Neural cell (in vitro differentiated cells): ENCODE results near the gene TNKS1BP1. TPM values are rescaled to one million over a fixed set of nuclear protein-coding genes. Genes with fewer than 3 reads are reported as not detected.

ENCODE experiments used
- H2AFZ ChIP-seq: fragments of 200-600, 300-800 bp; sonication (generic), shearing (Covaris generic); 2 replicates; pipeline ENCODE4 v1.6.0; 2014; ENCODE audit warnings: low read depth, mild to moderate bottlenecking, antibody characterized with exemption, low read length, moderate library complexity
- H3F3A ChIP-seq: fragments of 200-600 bp; shearing (Covaris generic); 2 replicates; pipeline ENCODE4 v1.6.1; 2016; ENCODE audit warnings: mild to moderate bottlenecking, moderate library complexity, mixed read lengths, antibody characterized with exemption, low read length; ENCODE audit not compliant: insufficient read depth, poor library complexity, severe bottlenecking
- H3K27ac ChIP-seq: fragments of 200-600, 300-800 bp; sonication (generic), shearing (Covaris generic); 2 replicates; pipeline ENCODE4 v1.5.1; 2014; ENCODE audit warnings: mild to moderate bottlenecking, low read length, moderate library complexity
- H3K27me3 ChIP-seq: fragments of 300-800, 200-600 bp; sonication (generic), shearing (Covaris generic); 2 replicates; pipeline ENCODE4 v1.6.0; 2014; ENCODE audit warnings: mild to moderate bottlenecking, low read depth, low read length, moderate library complexity; ENCODE audit not compliant: insufficient read depth
- H3K36me3 ChIP-seq: fragments of 300-800, 200-600 bp; sonication (generic), shearing (Covaris generic); 2 replicates; pipeline ENCODE4 v1.5.1; 2014; ENCODE audit warnings: mild to moderate bottlenecking, antibody characterized with exemption, low read length, moderate library complexity; ENCODE audit not compliant: insufficient read depth
- H3K4me2 ChIP-seq: fragments of 300-800, 200-600 bp; sonication (generic), shearing (Covaris generic); 2 replicates; pipeline ENCODE4 v1.6.0; 2014; ENCODE audit warnings: mild to moderate bottlenecking, low read length
- H3K4me3 ChIP-seq: fragments of 300-800, 200-600 bp; sonication (generic), shearing (Covaris generic); 2 replicates; pipeline ENCODE4 v1.5.1; 2014; ENCODE audit warnings: mild to moderate bottlenecking, low read length, moderate library complexity
- H3K79me2 ChIP-seq: fragments of 200-600 bp; shearing (Covaris generic); replicated peaks from 2 replicates; pipeline ENCODE4 v1.6.0; 2014; ENCODE audit warnings: mild to moderate bottlenecking, low read length, moderate library complexity; ENCODE audit not compliant: insufficient read depth
- H3K9ac ChIP-seq: fragments of 300-800, 200-600 bp; sonication (generic), shearing (Covaris generic); 2 replicates; pipeline ENCODE4 v1.6.1; 2016; ENCODE audit warnings: mild to moderate bottlenecking, low read length, mixed read lengths
- H3K9me2 ChIP-seq: fragments of 200-600 bp; shearing (Covaris generic); 2 replicates; pipeline ENCODE4 v1.6.1; 2016; ENCODE audit warnings: mild to moderate bottlenecking, low read length, mixed read lengths; ENCODE audit not compliant: insufficient read depth
- H3K9me3 ChIP-seq: fragments of 200-600, 300-800 bp; sonication (generic), shearing (Covaris generic); 2 replicates; pipeline ENCODE4 v1.6.1; 2016; ENCODE audit warnings: mild to moderate bottlenecking, mixed run types, low read length, moderate library complexity, mixed read lengths
- H4K20me1 ChIP-seq: fragments of 200-600 bp; shearing (Covaris generic); 2 replicates; pipeline ENCODE4 v1.6.1; 2016; ENCODE audit warnings: mild to moderate bottlenecking, mixed run types; ENCODE audit not compliant: insufficient read depth
- EP300 ChIP-seq: fragments of 450-650 bp; conservative IDR thresholded peaks from 2 replicates; pipeline ENCODE4 v1.6.1; 2014; ENCODE audit warnings: antibody characterized with exemption, mild to moderate bottlenecking, moderate library complexity; ENCODE audit not compliant: poor library complexity, severe bottlenecking
- EZH2 ChIP-seq: fragments of 200-600, 300-800 bp; shearing (Covaris generic), sonication (generic); IDR thresholded peaks from 2 replicates; pipeline ENCODE4 v1.6.1; 2014; ENCODE audit warnings: antibody characterized with exemption, low read length, borderline replicate concordance, mild to moderate bottlenecking; ENCODE audit not compliant: insufficient read depth, poor library complexity, severe bottlenecking
- MXI1 ChIP-seq: fragments of 450-650 bp; conservative IDR thresholded peaks from 2 replicates; pipeline ENCODE4 v1.6.1; 2014; ENCODE audit warnings: antibody characterized with exemption, mild to moderate bottlenecking; ENCODE audit not compliant: poor library complexity, severe bottlenecking
- POLR2AphosphoS5 ChIP-seq: IDR thresholded peaks from 2 replicates; pipeline ENCODE4 v1.6.1; 2012
- RAD21 ChIP-seq: fragments of 450-650 bp; conservative IDR thresholded peaks from 2 replicates; pipeline ENCODE4 v1.6.1; 2014; ENCODE audit warnings: antibody characterized with exemption, mild to moderate bottlenecking, moderate library complexity
- REST ChIP-seq: IDR thresholded peaks from 2 replicates; pipeline ENCODE4 v1.6.1; 2012; ENCODE audit warnings: borderline replicate concordance
- SMC3 ChIP-seq: fragments of 450-650 bp; conservative IDR thresholded peaks from 2 replicates; pipeline ENCODE4 v1.6.1; 2014; ENCODE audit warnings: antibody characterized with exemption, mild to moderate bottlenecking, moderate library complexity; ENCODE audit not compliant: poor library complexity
- TAF1 ChIP-seq: IDR thresholded peaks from 2 replicates; pipeline ENCODE4 v1.6.1; 2012; ENCODE audit warnings: low read depth
- polyA plus RNA-seq: library from polyadenylated mRNA; depleted of rRNA; stranded (reverse); fragments of >200 nt; gene quantifications from 2 replicates; pipeline ENCODE4 v1.2.3, GENCODE V29; 2014
- TF ChIP-seq, protein P1 (sequence below): fragments of 450-650 bp; IDR thresholded peaks from 2 replicates; pipeline ENCODE4 v1.5.1; 2014; ENCODE audit warnings: antibody characterized with exemption, mild to moderate bottlenecking, moderate library complexity; ENCODE audit not compliant: poor library complexity, severe bottlenecking

Gene TNKS1BP1
- polyA plus RNA-seq, 1 donor from 2014 or later: 8.9 TPM

GRCh38 chr11:57341250-57341808 is 16.6 kb upstream of the TNKS1BP1 start:
- no peaks in the 10 kb centered on the region for H3K79me2 ChIP-seq
- peaks cover 2% of the 10 kb centered on the region for H3F3A ChIP-seq
- H3K9me2 ChIP-seq: no peaks in the 10 kb centered on the region
- H3K4me2 ChIP-seq: no peak overlapping the region
- no peak overlapping the region for H3K27ac ChIP-seq
- no peak overlapping the region for H3K9ac ChIP-seq
- TF ChIP-seq TAF1: no peak
- TF ChIP-seq EP300: no peak
- no peak for TF ChIP-seq MXI1
- TF ChIP-seq EZH2: no peak
- TF ChIP-seq RAD21: no peak
- TF ChIP-seq REST: no peak
- no peak for TF ChIP-seq SMC3
- TF ChIP-seq, protein P1, sequence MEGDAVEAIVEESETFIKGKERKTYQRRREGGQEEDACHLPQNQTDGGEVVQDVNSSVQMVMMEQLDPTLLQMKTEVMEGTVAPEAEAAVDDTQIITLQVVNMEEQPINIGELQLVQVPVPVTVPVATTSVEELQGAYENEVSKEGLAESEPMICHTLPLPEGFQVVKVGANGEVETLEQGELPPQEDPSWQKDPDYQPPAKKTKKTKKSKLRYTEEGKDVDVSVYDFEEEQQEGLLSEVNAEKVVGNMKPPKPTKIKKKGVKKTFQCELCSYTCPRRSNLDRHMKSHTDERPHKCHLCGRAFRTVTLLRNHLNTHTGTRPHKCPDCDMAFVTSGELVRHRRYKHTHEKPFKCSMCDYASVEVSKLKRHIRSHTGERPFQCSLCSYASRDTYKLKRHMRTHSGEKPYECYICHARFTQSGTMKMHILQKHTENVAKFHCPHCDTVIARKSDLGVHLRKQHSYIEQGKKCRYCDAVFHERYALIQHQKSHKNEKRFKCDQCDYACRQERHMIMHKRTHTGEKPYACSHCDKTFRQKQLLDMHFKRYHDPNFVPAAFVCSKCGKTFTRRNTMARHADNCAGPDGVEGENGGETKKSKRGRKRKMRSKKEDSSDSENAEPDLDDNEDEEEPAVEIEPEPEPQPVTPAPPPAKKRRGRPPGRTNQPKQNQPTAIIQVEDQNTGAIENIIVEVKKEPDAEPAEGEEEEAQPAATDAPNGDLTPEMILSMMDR: no peak
- TF ChIP-seq POLR2AphosphoS5: no peak
- no peaks in the 10 kb centered on the region for H4K20me1 ChIP-seq
- H2AFZ ChIP-seq: no peak overlapping the region
- no peaks in the 10 kb centered on the region for H3K36me3 ChIP-seq
- H3K4me3 ChIP-seq: no peak overlapping the region
- H3K27me3 ChIP-seq: no peaks in the 10 kb centered on the region
- H3K9me3 ChIP-seq: no peaks in the 10 kb centered on the region

- Histone ChIP-seq H3K36me3 (no peaks in the 10 kb centered on the region), H3K79me2 (no peaks in the 10 kb centered on the region), H3K27ac (no peak overlapping the region), H3K9me2 (no peaks in the 10 kb centered on the region), H3K4me2 (no peak overlapping the region), H4K20me1 (no peaks in the 10 kb centered on the region), H3K27me3 (no peaks in the 10 kb centered on the region), H3K4me3 (peak overlapping the region; percentile 28), H2AFZ (no peak overlapping the region), H3K9ac (peak overlapping the region; percentile 23), H3K9me3 (no peaks in the 10 kb centered on the region), H3F3A (peaks cover 4% of the 10 kb centered on the region)
- TF ChIP-seq MXI1 (no peak), SMC3 (peak; percentile 13)
- TF ChIP-seq, protein P1: peak; percentile 50
Measured at GRCh38 chr11:57340039-57340615, 15.4 kb upstream of the TNKS1BP1 start.
